Stomach smooth muscle (tissue), 2 donors: ENCODE results near the gene ARHGAP20.

Experiments used
- H3K27ac ChIP-seq: one replicate; pipeline ENCODE4 v1.7.0; 2013; ENCODE audit warnings: mild to moderate bottlenecking, low read length, inconsistent platforms
- H3K27me3 ChIP-seq, 2 donors: one replicate each; pipeline ENCODE4 v1.7.0; 2013; ENCODE audit warnings: low read length in 2 of 2; ENCODE audit not compliant: insufficient read depth in 2 of 2, control insufficient read depth in 1 of 2
- H3K36me3 ChIP-seq, 2 donors: one replicate each; pipeline ENCODE4 v1.7.0; 2013; ENCODE audit warnings: low read length in 2 of 2; ENCODE audit not compliant: control insufficient read depth in 2 of 2, insufficient read depth in 2 of 2
- H3K4me1 ChIP-seq: one replicate; pipeline ENCODE4 v1.7.0; 2013; ENCODE audit warnings: low read length; ENCODE audit not compliant: control insufficient read depth, insufficient read depth
- H3K4me3 ChIP-seq, 2 donors: one replicate each; pipeline ENCODE4 v1.7.0; 2013; ENCODE audit warnings: low read length in 2 of 2
- H3K9ac ChIP-seq, 2 donors: one replicate each; pipeline ENCODE4 v1.7.0; 2013; ENCODE audit warnings: low read length in 2 of 2, mild to moderate bottlenecking in 1 of 2
- H3K9me3 ChIP-seq, 2 donors: one replicate each; pipeline ENCODE4 v1.7.0; 2013; ENCODE audit warnings: low read length in 2 of 2; ENCODE audit not compliant: control insufficient read depth in 2 of 2
- donor health status: healthy.
- donor health status: Pancreatic carcinoma.

Gene ARHGAP20

DNA sequence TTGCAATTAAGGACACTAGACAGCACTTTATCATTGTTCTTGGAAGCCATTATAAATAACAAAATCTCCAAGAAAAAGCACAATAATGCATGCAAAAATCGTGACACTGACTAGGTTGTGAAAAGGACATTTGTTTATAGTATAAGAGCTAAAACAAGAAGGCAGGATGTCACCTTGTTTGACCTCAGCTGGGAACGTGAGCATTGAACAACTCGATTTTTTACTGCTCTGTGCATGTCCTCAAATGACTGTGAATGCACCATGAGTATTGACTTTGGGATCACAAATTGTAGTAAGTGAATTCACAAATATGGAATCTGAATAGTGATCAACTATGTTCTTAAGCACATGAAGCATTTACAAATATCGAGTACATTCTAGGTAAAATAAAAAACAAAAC, 35.3 kb upstream of the ARHGAP20 start:
- Histone ChIP-seq H3K9ac (no peak overlapping the region), H3K4me1 (no peaks in the 10 kb centered on the region), H3K36me3 (no peaks in the 10 kb centered on the region)

GRCh38 chr11:110738641-110739040, 26.4 kb upstream of the ARHGAP20 start:
- Histone ChIP-seq H3K4me3 (no peak overlapping the region), H3K27ac (no peak overlapping the region), H3K27me3 (peaks cover 0 to 2% of the 10 kb centered on the region in 2 donors), H3K9ac (no peak overlapping the region), H3K4me1 (no peaks in the 10 kb centered on the region), H3K9me3 (no peaks in the 10 kb centered on the region), H3K36me3 (no peaks in the 10 kb centered on the region)

More for the DNA sequence above, 35.3 kb upstream of the ARHGAP20 start:
- H3K9me3 ChIP-seq, result no peaks in the 10 kb centered on the region
- no peaks in the 10 kb centered on the region for H3K27me3 ChIP-seq
- no peak overlapping the region for H3K27ac ChIP-seq
- H3K4me3 ChIP-seq, result no peak overlapping the region

DNA sequence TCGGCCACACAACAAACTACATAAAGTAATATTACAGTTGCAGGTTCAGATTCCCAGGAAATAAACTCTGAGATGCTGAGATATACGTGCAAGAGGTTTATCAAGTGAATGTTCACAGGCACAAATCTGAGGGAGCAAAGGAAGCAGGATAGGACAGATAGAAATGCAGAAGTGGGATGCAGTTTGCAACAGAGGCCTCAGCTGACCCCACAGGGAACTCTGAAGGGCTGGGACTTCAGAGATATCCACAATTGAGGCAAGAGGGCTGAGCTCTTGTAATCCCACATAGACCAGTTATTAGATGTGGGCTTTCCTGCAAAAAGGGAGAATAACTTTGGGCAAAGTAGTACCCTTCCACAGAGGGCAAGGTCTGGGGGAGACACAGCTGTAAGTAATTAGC, 25.4 kb upstream of the ARHGAP20 start:
- H3K4me1 ChIP-seq, result no peaks in the 10 kb centered on the region
- H3K27ac ChIP-seq, result no peak overlapping the region
- H3K4me3 ChIP-seq, result no peak overlapping the region
- no peaks in the 10 kb centered on the region for H3K36me3 ChIP-seq
- H3K27me3 ChIP-seq, result peaks cover 0 to 2% of the 10 kb centered on the region in 2 donors
- H3K9ac ChIP-seq, result no peak overlapping the region
- H3K9me3 ChIP-seq, result no peaks in the 10 kb centered on the region

- Histone ChIP-seq H3K4me1 (no peaks in the 10 kb centered on the region), H3K9me3 (no peaks in the 10 kb centered on the region), H3K9ac (no peak overlapping the region), H3K27ac (no peak overlapping the region), H3K4me3 (no peak overlapping the region), H3K27me3 (peaks cover 0 to 2% of the 10 kb centered on the region in 2 donors), H3K36me3 (no peaks in the 10 kb centered on the region)
Observed at GRCh38 chr11:110736171-110736553, 23.9 kb upstream of the ARHGAP20 start.

GRCh38 chr11:110735455-110736170, 23.4 kb upstream of the ARHGAP20 start:
- no peak overlapping the region for H3K4me3 ChIP-seq

DNA sequence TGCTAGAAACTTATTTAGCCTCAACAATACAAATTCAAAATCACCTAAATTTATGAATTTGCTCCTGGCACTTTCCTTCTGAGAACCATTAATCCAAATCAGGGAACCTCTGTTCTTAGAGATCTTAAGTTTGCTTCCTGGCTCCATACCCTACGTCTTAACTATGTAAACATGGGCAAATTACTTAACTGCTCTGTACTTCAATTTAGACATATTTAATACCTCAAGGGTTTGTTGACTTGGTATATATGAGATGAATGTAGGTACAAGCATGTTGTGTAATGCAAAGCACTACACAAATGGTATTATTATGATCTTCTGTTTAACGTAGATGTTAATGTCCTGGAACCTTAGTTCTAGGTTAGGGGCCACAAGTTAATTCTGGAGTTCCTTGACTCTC, 22.6 kb upstream of the ARHGAP20 start:
- no peak overlapping the region for H3K27ac ChIP-seq
- H3K9me3 ChIP-seq, result no peaks in the 10 kb centered on the region
- no peaks in the 10 kb centered on the region for H3K36me3 ChIP-seq
- H3K9ac ChIP-seq, result no peak overlapping the region
- H3K4me1 ChIP-seq, result no peaks in the 10 kb centered on the region
- H3K27me3 ChIP-seq, result peaks cover 0 to 2% of the 10 kb centered on the region in 2 donors
- no peak overlapping the region for H3K4me3 ChIP-seq

More at GRCh38 chr11:110735455-110736170, 23.4 kb upstream of the ARHGAP20 start:
- Histone ChIP-seq H3K4me1 (no peaks in the 10 kb centered on the region), H3K27me3 (peaks cover 0 to 2% of the 10 kb centered on the region in 2 donors), H3K27ac (no peak overlapping the region), H3K9me3 (no peaks in the 10 kb centered on the region), H3K36me3 (no peaks in the 10 kb centered on the region), H3K9ac (no peak overlapping the region)

DNA sequence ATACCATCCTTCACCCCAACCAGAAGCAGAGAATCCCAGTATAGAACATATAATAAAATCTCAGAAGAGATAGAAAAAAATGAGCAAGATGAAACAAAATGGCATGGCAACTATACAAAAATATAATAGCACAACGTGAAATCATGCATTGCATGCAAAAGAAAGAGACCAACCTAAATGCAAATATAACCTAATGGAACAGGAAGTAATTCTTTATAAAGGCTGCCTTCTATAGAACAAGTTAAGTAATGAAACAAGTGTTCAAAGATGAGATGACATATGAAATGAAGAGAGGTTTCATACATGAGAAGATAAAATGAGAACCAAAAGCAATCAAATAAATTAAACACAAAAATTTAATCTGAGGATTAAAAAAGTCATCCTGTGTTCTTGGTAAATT, 18.5 kb upstream of the ARHGAP20 start:
- no peak overlapping the region for H3K27ac ChIP-seq
- peaks cover 0 to 2% of the 10 kb centered on the region in 2 donors for H3K27me3 ChIP-seq
- no peaks in the 10 kb centered on the region for H3K36me3 ChIP-seq
- H3K9me3 ChIP-seq, result no peaks in the 10 kb centered on the region
- H3K4me1 ChIP-seq, result no peaks in the 10 kb centered on the region
- no peak overlapping the region for H3K4me3 ChIP-seq
- H3K9ac ChIP-seq, result no peak overlapping the region

DNA sequence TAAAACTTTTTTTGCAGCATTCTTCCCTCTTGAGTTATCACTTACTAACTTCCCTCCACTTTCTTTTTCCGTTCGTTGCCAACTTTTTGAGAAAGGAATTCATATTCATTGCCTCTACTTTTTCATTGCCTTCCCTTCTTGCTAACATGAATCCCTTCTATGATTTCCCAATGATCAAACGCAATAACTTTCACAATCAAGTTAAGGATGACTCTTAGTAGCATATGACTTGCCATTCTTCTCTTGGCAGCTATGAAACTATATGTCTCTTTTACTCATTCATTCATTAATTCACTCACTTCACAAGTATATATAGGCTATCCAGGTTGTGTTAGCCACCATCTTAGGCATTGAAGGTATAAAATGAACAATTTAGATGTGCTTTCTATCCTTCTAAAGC, 16.6 kb upstream of the ARHGAP20 start:
- Histone ChIP-seq H3K27ac (no peak overlapping the region), H3K9ac (no peak overlapping the region), H3K9me3 (no peaks in the 10 kb centered on the region), H3K4me1 (no peaks in the 10 kb centered on the region), H3K36me3 (no peaks in the 10 kb centered on the region), H3K27me3 (no peaks in the 10 kb centered on the region), H3K4me3 (no peak overlapping the region)

DNA sequence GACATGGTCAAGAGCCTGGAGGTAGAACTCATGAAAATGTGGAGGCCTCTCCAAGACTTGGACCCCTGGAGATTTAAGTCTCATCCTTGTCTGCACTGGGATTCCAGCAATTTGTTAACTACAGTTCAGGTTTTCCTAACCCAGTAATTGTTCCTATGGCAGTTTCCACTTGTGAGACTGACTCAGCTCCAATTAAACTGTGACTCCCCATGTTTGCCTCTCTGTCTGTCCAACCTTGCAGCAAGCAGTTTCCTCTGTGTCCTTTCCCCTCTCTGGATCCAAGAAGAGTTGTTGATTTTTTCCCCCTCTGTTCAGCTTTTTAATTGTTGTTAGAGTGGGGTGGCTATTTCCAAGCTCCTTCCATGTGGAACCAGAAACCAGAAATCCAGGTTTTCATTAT, 16.2 kb upstream of the ARHGAP20 start:
- no peak overlapping the region for H3K27ac ChIP-seq
- H3K36me3 ChIP-seq, result no peaks in the 10 kb centered on the region
- no peaks in the 10 kb centered on the region for H3K27me3 ChIP-seq
- no peak overlapping the region for H3K4me3 ChIP-seq
- H3K9ac ChIP-seq, result no peak overlapping the region
- H3K4me1 ChIP-seq, result no peaks in the 10 kb centered on the region
- no peaks in the 10 kb centered on the region for H3K9me3 ChIP-seq

DNA sequence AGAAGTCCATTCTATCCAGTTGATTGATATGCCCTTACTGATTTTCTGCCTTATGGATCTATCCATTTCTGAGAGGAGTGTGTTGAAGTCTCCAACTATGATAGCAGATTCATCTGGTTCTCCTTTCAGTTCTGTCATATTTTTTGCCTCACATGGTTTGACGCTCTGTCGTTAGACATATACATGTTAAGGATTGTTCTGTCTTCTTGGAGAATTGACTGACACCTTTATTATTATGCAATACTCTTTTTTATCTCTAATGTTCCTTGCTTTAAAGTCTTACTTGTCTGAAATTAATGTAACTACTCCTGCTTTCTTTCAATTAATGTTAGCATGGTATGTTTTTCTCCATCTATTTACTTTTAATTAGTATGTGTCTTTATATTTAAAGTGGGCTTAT, 12.1 kb upstream of the ARHGAP20 start:
- Histone ChIP-seq H3K4me1 (no peaks in the 10 kb centered on the region), H3K36me3 (no peaks in the 10 kb centered on the region), H3K27ac (no peak overlapping the region), H3K27me3 (no peaks in the 10 kb centered on the region), H3K9me3 (no peaks in the 10 kb centered on the region), H3K4me3 (no peak overlapping the region), H3K9ac (no peak overlapping the region)

DNA sequence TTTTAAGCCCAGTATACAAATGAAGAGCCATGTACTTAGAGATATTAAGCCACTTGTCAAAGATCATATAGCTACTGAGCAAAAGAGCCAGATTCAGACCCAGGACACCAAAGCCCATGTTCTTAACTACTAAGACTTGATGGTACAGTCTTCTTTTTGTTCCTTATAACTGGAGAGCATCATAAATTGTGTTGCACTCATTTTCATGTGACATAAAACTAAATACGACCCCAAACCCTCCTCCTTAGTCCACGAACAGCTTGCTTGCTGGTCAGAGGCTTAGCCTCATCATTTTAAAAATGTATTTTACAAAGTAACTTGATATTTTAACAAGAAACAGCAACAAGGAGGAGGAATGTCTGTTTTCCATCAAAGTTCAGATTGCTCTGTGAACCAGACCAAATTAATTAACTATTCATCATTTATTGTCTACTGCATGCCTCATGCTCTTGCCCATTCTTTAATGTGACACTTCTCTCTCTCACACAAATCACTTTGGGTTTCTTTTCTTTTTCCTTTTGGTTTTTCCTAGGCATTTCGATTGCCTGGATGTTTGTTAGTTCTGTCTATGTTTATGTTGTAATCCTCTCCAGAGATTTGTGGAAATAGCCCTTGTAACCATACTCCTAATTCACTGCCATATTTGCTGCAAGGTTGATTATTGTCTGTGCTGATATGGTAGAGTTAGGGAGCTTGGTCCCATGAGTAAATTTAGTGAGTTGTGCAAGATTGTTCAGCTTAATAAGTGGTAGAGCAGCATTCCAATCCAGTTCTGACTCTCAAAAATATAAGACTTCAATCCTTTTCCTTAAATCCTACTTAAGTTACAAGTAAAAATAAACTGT, 8.4 kb upstream of the ARHGAP20 start:
- no peaks in the 10 kb centered on the region for H3K4me1 ChIP-seq
- no peaks in the 10 kb centered on the region for H3K9me3 ChIP-seq
- H3K4me3 ChIP-seq, result no peak overlapping the region
- no peaks in the 10 kb centered on the region for H3K36me3 ChIP-seq
- H3K27ac ChIP-seq, result no peak overlapping the region
- no peaks in the 10 kb centered on the region for H3K27me3 ChIP-seq
- H3K9ac ChIP-seq, result no peak overlapping the region
